ENCODE results near the gene RWDD3.

Gene RWDD3

DNA sequence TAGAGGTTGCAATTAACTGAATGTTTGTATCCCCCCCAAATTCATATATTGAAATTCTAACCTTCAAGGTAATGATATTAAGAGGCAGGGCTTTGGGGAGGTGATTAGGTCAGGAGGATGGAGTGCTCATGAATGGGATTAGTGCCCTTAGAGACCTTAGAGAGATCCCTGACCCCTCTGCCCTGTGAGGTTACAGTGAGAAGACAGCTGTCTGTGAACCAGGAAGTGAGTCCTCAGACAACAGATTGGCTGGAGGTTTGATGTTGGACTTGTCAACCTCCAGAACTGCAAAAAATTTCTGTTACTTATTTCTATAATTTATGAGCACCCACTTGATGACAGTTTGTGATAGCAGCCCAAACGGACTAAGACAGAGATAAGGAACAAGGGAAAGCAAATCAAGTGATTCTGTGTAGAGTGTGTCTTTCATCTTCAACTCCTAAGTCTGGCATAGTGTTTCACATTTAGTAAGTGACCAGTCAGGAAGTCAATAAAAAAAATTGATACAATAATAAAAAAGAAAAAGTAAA lies 30.0 kb upstream of the RWDD3 start:
- TF ChIP-seq, protein P1, sequence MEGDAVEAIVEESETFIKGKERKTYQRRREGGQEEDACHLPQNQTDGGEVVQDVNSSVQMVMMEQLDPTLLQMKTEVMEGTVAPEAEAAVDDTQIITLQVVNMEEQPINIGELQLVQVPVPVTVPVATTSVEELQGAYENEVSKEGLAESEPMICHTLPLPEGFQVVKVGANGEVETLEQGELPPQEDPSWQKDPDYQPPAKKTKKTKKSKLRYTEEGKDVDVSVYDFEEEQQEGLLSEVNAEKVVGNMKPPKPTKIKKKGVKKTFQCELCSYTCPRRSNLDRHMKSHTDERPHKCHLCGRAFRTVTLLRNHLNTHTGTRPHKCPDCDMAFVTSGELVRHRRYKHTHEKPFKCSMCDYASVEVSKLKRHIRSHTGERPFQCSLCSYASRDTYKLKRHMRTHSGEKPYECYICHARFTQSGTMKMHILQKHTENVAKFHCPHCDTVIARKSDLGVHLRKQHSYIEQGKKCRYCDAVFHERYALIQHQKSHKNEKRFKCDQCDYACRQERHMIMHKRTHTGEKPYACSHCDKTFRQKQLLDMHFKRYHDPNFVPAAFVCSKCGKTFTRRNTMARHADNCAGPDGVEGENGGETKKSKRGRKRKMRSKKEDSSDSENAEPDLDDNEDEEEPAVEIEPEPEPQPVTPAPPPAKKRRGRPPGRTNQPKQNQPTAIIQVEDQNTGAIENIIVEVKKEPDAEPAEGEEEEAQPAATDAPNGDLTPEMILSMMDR (conservative IDR thresholded peaks at IDR 0.05): no peak
- H3K27ac ChIP-seq: peak overlapping the region; percentile 56

DNA sequence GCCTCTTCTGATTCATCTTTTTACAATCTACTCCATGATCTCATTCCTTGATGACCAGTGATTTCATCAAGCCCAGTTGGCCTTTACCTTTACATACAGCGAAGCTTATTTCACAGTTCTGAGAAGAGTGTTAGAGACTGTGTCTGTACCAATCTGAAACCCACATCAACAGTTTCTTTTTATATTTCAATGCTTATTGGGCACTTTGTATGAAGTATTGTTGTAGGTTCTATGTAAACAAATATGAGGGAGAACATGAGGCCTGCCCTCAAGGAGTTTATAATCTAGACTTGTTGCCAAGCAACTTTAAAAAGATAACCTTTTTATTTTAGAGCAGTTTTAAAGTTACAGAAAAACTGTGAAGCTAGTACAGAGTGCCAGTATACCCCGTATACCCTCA lies 27.5 kb upstream of the RWDD3 start:
- TF ChIP-seq, protein P1 (conservative IDR thresholded peaks at IDR 0.05): no peak
- H3K27ac ChIP-seq: no peak overlapping the region

DNA sequence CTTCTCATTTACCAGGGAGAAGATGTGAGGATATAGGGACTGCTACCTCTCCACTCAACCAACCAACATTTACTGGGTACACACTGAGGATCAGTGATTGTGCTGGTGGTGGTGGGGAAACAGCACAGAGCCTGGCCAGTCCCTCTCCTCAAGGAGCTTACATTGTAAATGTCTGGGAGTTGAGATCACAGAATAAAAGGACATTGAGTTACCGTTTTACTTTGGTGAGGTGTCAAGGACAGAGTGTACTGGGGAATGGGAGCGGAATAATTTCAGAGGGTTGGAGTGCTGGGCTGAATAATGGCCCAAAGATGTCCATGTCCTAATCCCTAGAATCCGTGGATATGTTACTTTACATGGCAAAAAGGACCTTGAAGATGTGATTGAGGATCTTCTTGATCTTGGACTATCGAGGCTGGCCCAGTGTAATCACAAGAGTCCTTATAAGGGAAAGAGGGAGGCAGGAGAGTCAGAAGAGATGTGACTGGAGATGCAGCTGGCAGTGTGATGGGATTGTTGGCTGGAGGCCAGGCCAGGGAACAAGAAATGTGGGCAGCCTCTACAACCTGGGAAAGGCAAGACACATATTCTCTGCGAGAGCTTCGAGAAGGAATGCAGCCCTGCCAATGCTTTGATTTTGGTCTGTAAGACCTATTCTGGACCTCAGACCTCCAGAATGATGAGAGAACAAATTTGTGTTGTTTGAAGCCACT lies 26.6 kb upstream of the RWDD3 start:
- TF ChIP-seq, protein P1 (conservative IDR thresholded peaks at IDR 0.05): no peak
- H3K27ac ChIP-seq: no peak overlapping the region

DNA sequence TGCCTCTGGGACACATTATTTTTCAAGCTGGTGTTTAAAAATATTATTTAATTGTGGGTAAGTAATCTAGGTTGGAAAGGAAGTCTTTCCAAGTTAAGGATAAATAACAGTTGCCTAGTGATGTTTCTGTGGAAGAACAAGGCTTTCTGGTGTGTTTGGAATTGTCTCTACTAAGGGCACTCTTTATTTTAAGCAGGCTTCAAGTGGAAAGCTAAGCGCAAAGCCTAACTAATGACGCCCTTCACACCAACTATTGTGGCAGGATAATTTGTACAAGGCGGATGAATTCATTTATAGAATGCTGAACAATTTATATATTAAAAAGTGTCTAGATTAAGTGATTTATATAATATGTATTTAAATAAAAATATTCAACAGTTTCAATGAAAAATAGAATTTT lies 25.1 kb upstream of the RWDD3 start:
- H3K27ac ChIP-seq: peak overlapping the region; percentile 20
- TF ChIP-seq, protein P1 (conservative IDR thresholded peaks at IDR 0.05): no peak

DNA sequence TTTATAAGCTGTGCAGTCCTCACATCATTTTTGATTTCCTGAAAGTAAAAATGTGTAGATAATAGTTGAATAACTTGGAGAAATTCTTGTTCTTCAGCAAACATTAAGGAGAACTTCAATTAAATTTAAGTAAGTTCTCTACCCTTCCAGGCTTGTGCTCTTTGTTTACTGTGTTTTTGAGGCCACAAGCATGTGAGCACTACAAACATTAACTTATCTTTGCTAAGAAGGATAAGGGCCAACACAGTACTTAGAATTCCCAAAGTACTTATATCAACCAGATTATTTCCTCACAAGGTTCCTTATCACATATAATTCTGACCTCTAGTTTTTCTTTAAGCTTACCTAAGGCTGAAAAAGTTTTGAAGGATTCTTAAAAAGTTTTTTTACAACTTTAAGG lies 24.7 kb upstream of the RWDD3 start:
- TF ChIP-seq, protein P1 (conservative IDR thresholded peaks at IDR 0.05): no peak

DNA sequence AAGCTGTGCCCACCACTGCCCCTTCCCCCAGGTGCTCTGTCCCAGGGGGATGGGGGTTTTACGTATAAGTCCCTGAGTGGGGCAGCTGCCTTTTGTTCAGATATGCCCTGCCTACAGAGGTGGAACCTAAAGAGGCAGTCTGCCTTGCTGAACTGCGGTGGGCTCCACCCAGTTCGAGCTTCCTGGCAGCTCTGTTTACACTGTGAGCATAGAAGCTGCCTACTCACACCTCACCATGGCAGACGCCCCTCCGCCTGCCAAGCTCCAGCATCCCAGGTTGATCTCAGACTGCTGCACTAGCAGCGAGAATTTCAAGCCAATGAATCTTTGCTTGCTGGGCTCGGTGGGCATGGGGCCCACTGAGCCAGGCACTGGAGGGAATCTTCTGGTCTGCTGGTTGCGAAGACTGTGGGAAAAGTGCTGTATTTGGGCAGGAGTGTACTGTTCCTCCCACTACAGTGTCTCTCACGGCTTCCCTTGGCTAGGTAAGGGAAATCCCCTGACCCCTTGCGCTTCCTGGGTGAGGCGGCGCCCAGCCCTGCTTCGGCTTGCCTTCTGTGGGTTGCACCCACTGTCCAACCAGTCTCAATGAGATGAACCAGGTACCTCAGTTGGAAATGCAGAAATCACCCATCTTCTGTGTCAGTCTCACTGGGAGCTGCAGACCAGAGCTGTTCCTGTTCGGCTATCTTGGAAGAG lies 17.6 kb upstream of the RWDD3 start:
- no peak overlapping the region for H3K27ac ChIP-seq
- TF ChIP-seq, protein P1 (conservative IDR thresholded peaks at IDR 0.05): no peak

More for the DNA sequence above, 24.7 kb upstream of the RWDD3 start:
- peak overlapping the region; percentile 20 for H3K27ac ChIP-seq

DNA sequence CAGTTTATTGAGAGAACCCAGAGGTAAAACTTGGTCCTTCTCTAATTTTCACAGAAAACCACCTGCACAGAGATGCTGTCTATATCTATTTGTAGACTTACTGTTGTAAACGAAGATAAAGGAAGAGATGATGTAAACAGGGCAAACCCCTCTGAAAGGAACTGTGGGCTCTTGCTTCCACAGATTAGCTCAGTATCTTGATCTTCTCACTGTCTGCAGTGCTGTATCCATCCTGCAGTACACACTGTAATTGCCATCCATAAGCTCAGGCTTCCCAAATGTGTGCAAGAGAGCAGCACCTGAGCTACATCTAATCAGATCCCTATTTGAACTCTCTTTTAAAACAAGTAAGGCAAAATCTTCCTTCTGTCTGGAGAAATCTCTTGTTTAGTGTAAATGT lies 16.6 kb upstream of the RWDD3 start:
- TF ChIP-seq, protein P1 (conservative IDR thresholded peaks at IDR 0.05): no peak
- H3K27ac ChIP-seq: no peak overlapping the region

Data from VCaP (cell line).